HepG2 (cell line): ENCODE results near the gene ASCL3. TPM values are rescaled to one million over a fixed set of nuclear protein-coding genes. Genes with fewer than 3 reads are reported as not detected.
A peak's percentile ranks its signal among the peaks of the same experiment; 100 is the strongest.

Experiments
- ASH2L ChIP-seq: fragments of 300-600, 200-600 bp; sonication (generic); IDR thresholded peaks from 2 replicates; pipeline ENCODE4 v1.7.0; 2017; ENCODE audit warnings: low read depth, mild to moderate bottlenecking, moderate library complexity, mixed read lengths, low read length; ENCODE audit not compliant: insufficient read length
- ATAD3A ChIP-seq: sonication (generic); formaldehyde crosslinking; IDR thresholded peaks from 2 replicates; pipeline ENCODE4 v1.4.0; 2020; ENCODE audit warnings: missing genetic modification reagents
- GABPB1 ChIP-seq: IDR thresholded peaks from 2 replicates; pipeline ENCODE4 v1.6.1; 2016; ENCODE audit warnings: mild to moderate bottlenecking, missing genetic modification reagents, moderate library complexity, missing compliant biosample characterization
- IKZF5 ChIP-seq: IDR thresholded peaks from 2 replicates; pipeline ENCODE4 v1.6.1; 2018; ENCODE audit warnings: missing genetic modification reagents, mild to moderate bottlenecking, missing compliant biosample characterization
- KDM5A ChIP-seq: fragments of 200-600 bp; sonication (generic); IDR thresholded peaks from 2 replicates; pipeline ENCODE4 v1.7.0; 2018; ENCODE audit warnings: antibody characterized with exemption, mild to moderate bottlenecking, low read length, borderline replicate concordance
- NONO ChIP-seq, 2 experiments: fragments of 450-650 bp in 1 of 2; sonication (generic) in 1 of 2; formaldehyde crosslinking in 1 of 2; IDR thresholded peaks in 1 of 2; conservative IDR thresholded peaks in 1 of 2; 2 replicates each; pipeline versions ENCODE4 v1.6.1 to v1.8.0; 2017 to 2022; ENCODE audit warnings: mild to moderate bottlenecking in 1 of 2, missing genetic modification reagents in 1 of 2, moderate library complexity in 1 of 2
- PRDM10 ChIP-seq: sonication (generic); formaldehyde crosslinking; IDR thresholded peaks from 2 replicates; pipeline ENCODE4 v1.4.0; 2020; ENCODE audit warnings: low read depth, missing genetic modification reagents
- RBFOX2 ChIP-seq: fragments of 200-400 bp; formaldehyde crosslinking; IDR thresholded peaks from 2 replicates; pipeline ENCODE4 v1.6.1; 2017; ENCODE audit warnings: low read depth, mild to moderate bottlenecking, low read length
- RBM22 ChIP-seq: fragments of 200-400 bp; formaldehyde crosslinking; optimal IDR thresholded peaks from 2 replicates; pipeline ENCODE3; 2017; ENCODE audit warnings: mild to moderate bottlenecking, low read length, moderate library complexity
- SALL1 ChIP-seq: sonication (generic); formaldehyde crosslinking; IDR thresholded peaks from 2 replicates; pipeline ENCODE4 v1.8.0; 2022; ENCODE audit warnings: mild to moderate bottlenecking, missing genetic modification reagents
- SALL2 ChIP-seq: sonication (generic); formaldehyde crosslinking; IDR thresholded peaks from 2 replicates; pipeline ENCODE4 v1.8.1; 2023; ENCODE audit warnings: mild to moderate bottlenecking, missing genetic modification reagents, inconsistent platforms
- TGIF2 ChIP-seq: IDR thresholded peaks from 2 replicates; pipeline ENCODE4 v1.6.1; 2016; ENCODE audit warnings: control low read depth, missing compliant biosample characterization
- ZNF432 ChIP-seq: sonication (generic); formaldehyde crosslinking; IDR thresholded peaks from 2 replicates; pipeline ENCODE4 v1.5.0; 2020; ENCODE audit warnings: missing genetic modification reagents, mild to moderate bottlenecking, borderline replicate concordance
- ZNF501 ChIP-seq: sonication (generic); formaldehyde crosslinking; IDR thresholded peaks from 2 replicates; pipeline ENCODE4 v1.5.1; 2020; ENCODE audit warnings: mild to moderate bottlenecking, moderate library complexity, missing genetic modification reagents
- ZNF776 ChIP-seq: sonication (generic); formaldehyde crosslinking; IDR thresholded peaks from 2 replicates; pipeline ENCODE4 v1.4.0; 2020; ENCODE audit warnings: mild to moderate bottlenecking, missing genetic modification reagents
- polyA plus RNA-seq, 8 experiments: library from polyadenylated mRNA; depleted of rRNA in 3 of 8; stranded (reverse) in 7 of 8; unstranded in 1 of 8; fragments of >200 nt; fragmentation: Illumina TruSeq in 4 of 8; extraction: Trizol in 4 of 8; gene quantifications; 2 replicates each; pipeline versions ENCODE4 v1.2.1 to v1.2.3, GENCODE V29; 2011 to 2016; ENCODE audit warnings: low read depth in 4 of 8, missing spikeins in 1 of 8, mixed read lengths in 1 of 8; ENCODE audit not compliant: insufficient read depth in 1 of 8
- total RNA-seq, 5 experiments: library from RNA; depleted of rRNA; stranded (reverse); fragments of >200 nt; fragmentation: Illumina TruSeq; extraction: Trizol; gene quantifications; 2 replicates each; pipeline ENCODE4 v1.2.3, GENCODE V29; 2016; ENCODE audit warnings: low read depth in 1 of 5
- TF ChIP-seq, protein P1 (sequence below): sonication (generic); formaldehyde crosslinking; IDR thresholded peaks from 2 replicates; pipeline ENCODE4 v1.4.0; 2020; ENCODE audit warnings: missing genetic modification reagents, mild to moderate bottlenecking, borderline replicate concordance
- TF ChIP-seq, protein P2 (sequence below): sonication (generic); formaldehyde crosslinking; IDR thresholded peaks from 2 replicates; pipeline ENCODE4 v1.9.0; 2022; ENCODE audit warnings: missing genetic modification reagents, mild to moderate bottlenecking, borderline replicate concordance
- TF ChIP-seq, protein P3 (sequence below): sonication (generic); formaldehyde crosslinking; IDR thresholded peaks from 2 replicates; pipeline ENCODE4 v1.4.0; 2020; ENCODE audit warnings: missing genetic modification reagents, borderline replicate concordance

ASCL3 gene
- total and polyA plus RNA-seq, 2 of the 13 experiments (the other 11 are each of a cell fraction or from before 2014, with no cell fraction given): not detected

- peak; percentile 63 for TF ChIP-seq PRDM10 (CRISPR knock-in tag)
- no peak for TF ChIP-seq ATAD3A
- peak; percentile 40; the same call in 1 of the 2 replicates for TF ChIP-seq IKZF5 (CRISPR knock-in tag)
- TF ChIP-seq, protein P1, sequence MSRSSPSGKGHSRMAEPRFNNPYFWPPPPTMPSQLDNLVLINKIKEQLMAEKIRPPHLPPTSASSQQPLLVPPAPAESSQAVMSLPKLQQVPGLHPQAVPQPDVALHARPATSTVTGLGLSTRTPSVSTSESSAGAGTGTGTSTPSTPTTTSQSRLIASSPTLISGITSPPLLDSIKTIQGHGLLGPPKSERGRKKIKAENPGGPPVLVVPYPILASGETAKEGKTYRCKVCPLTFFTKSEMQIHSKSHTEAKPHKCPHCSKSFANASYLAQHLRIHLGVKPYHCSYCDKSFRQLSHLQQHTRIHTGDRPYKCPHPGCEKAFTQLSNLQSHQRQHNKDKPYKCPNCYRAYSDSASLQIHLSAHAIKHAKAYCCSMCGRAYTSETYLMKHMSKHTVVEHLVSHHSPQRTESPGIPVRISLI (CRISPR knock-in tag): peak; percentile 15; the same call in 1 of the 2 replicates
- TF ChIP-seq, protein P2, sequence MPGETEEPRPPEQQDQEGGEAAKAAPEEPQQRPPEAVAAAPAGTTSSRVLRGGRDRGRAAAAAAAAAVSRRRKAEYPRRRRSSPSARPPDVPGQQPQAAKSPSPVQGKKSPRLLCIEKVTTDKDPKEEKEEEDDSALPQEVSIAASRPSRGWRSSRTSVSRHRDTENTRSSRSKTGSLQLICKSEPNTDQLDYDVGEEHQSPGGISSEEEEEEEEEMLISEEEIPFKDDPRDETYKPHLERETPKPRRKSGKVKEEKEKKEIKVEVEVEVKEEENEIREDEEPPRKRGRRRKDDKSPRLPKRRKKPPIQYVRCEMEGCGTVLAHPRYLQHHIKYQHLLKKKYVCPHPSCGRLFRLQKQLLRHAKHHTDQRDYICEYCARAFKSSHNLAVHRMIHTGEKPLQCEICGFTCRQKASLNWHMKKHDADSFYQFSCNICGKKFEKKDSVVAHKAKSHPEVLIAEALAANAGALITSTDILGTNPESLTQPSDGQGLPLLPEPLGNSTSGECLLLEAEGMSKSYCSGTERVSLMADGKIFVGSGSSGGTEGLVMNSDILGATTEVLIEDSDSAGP (CRISPR knock-in tag): peak; percentile 70; the same call in 1 of the 2 replicates
- TF ChIP-seq ZNF776: no peak
- peak; percentile 18; the same call in 1 of the 2 replicates for TF ChIP-seq SALL2
- TF ChIP-seq ASH2L: peak; percentile 75
- TF ChIP-seq SALL1 (CRISPR knock-in tag): peak; percentile 69
- TF ChIP-seq, protein P3, sequence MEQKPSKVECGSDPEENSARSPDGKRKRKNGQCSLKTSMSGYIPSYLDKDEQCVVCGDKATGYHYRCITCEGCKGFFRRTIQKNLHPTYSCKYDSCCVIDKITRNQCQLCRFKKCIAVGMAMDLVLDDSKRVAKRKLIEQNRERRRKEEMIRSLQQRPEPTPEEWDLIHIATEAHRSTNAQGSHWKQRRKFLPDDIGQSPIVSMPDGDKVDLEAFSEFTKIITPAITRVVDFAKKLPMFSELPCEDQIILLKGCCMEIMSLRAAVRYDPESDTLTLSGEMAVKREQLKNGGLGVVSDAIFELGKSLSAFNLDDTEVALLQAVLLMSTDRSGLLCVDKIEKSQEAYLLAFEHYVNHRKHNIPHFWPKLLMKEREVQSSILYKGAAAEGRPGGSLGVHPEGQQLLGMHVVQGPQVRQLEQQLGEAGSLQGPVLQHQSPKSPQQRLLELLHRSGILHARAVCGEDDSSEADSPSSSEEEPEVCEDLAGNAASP (CRISPR knock-in tag): 0 out of 2 replicates have a peak, but pooled peaks have one; percentile 10
- no peak for TF ChIP-seq ZNF432 (CRISPR knock-in tag)
- TF ChIP-seq NONO (IDR thresholded peaks at IDR 0.05): no peak
- TF ChIP-seq NONO (CRISPR knock-in tag; conservative IDR thresholded peaks at IDR 0.05): 0 out of 2 replicates have a peak, but pooled peaks have one; percentile 38
- TF ChIP-seq RBFOX2: peak; percentile 87
- peak; percentile 81 for TF ChIP-seq GABPB1 (CRISPR knock-in tag)
- TF ChIP-seq RBM22: no peak
- TF ChIP-seq KDM5A: 0 out of 2 replicates have a peak, but pooled peaks have one; percentile 42
- 0 out of 2 replicates have a peak, but pooled peaks have one; percentile 62 for TF ChIP-seq TGIF2
- TF ChIP-seq ZNF501 (CRISPR knock-in tag): peak; percentile 89; the same call in 1 of the 2 replicates
These were observed 31.6 kb downstream of the ASCL3 start, which contains the start of gene AKIP1 (continued) for GRCh38 chr11:8911029-8911823.
